HG02885 (cell line): ENCODE results near the gene NTM.
A peak's percentile ranks its signal among the peaks of the same experiment; 100 is the strongest.

Experiments used
- ATAC-seq: cut with Tn5 transposase; IDR thresholded peaks from one replicate; pipeline ENCODE4 v1.9.1; 2021; ENCODE audit warnings: mild to moderate bottlenecking; ENCODE audit not compliant: unreplicated experiment, poor library complexity

The NTM gene

DNA sequence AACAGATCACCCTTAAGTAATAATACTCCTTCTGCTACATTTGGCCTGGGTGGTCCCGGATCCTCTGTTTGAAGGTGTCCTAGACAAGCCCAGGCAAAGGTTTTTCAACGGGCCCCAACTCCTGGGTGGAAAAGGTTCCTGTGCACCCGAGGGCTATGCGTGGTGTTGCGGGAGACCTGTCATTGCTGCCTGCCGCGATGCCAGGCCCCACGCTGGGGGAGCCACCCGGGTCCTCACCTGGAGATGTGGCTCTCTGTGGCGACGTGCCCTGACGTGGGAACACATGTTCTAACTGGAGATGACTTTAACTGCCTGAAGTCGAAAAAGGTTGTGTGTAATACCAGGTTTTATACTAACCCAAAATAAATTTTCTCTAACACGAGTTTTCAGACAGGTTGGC lies 467.1 kb downstream of the NTM start:
- ATAC-seq, result no peak

DNA sequence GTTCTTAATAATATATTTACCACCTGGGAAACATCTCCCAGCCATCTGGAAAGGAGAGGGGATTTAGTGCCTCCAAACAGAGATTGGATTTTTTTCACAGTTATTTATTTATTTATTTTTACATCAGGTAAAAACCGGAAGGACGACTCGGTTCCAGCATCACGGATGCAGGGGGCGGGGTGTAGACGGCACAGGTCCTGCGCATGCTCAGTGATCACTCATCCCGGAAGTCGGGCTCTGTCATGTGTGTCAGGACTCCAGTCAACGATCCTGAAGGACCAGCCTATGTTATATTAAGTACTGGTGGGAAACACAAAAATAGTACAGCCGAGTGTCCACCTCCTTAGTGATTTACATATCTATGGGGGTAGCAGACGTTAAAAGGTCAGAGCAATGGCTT lies 467.6 kb downstream of the NTM start:
- ATAC-seq, result no peak

GRCh38 chr11:131839326-131839725 lies 468.9 kb downstream of the NTM start:
- ATAC-seq, result no peak

GRCh38 chr11:131840545-131840944 lies 470.1 kb downstream of the NTM start:
- ATAC-seq, result no peak

DNA sequence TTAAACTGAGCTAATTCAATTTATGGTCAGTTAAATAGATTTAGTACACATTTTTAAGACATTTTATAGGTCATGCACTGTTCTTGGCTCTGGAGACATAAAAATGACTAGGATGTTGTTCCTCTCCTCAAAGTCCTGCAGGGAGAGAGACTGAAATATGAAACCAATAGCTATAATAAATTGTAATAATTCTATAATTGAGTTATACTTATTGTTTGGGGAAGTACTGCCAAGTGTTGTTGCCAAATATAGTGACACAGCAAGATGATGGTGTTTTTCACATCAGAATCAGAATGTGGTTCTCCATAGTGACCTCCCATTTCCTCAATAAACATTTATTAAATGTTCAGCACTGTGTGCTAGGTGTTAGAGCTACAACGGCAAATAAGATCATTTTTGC lies 470.6 kb downstream of the NTM start:
- ATAC-seq, result no peak

DNA sequence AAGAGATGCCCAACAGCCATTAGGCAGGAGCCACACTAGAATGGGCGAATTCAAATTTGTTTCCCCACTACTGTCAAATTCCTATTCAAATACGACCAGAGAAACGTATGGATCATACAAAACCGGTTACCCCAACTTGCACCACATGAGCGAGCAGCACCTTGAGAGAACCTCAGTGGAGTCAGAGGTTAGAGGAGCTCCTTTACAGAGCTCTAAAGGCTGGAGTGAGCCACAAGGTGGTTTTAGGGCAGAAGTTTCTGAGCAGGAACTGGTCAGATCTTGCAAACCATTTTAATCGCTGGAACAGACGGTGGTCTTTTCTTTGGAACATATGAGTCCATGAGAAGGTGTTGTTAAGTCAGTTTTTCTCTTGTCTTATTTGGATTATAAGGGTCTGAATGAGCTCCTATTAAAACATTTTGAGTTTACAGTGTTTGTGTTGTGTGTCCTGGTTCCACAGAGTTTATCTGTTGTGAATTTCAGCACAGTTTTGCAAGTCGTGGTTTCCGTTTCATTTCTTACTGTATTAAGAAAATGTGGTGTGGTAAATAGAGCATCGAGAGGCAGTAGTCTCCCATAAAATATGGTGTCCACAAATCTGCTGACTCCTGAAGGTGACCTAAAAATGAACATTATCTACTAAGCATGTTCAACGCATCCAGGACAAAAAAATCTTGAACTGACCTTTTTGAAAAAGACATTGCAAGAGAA lies 471.7 kb downstream of the NTM start:
- no peak for ATAC-seq

- ATAC-seq, result no peak
These were observed 474.8 kb downstream of the NTM start for GRCh38 chr11:131845255-131845654.

DNA sequence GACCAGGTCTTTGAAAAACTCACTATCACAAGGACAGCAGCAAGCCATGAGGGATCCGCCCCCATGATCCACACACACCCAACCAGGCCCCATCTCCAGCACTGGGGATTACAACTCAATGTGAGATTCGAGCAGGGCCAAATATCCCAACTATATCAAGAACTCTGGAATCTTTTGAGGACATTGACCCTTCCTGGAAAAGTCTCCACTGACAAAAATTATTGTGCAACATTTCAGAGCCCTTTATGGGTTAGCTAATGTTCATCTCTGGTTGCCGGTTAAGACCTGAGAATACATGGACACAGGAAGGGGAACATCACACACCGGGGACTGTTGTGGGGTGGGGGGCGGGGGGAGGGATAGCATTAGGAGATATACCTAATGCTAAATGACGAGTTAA lies 479.1 kb downstream of the NTM start:
- no peak for ATAC-seq

DNA sequence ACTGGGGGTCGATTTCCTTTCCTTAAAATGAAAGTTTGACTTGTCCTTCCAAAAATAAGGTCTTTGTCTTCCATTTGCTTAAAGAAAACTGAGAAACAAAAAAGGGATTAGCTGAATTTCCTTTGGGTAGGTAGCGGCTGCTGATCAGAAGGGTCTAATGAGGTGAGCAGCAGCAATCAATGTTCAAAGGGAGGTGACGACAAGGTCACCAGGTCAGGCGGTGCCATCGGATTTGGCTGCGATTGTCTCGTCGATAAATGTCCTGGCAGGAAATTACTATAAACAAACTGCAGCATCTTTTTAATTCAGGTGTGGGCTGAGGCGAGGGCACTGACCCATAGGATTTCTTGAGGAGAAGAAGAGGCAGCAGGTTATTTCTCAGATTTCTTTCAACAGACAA lies 480.1 kb downstream of the NTM start:
- ATAC-seq, result no peak

DNA sequence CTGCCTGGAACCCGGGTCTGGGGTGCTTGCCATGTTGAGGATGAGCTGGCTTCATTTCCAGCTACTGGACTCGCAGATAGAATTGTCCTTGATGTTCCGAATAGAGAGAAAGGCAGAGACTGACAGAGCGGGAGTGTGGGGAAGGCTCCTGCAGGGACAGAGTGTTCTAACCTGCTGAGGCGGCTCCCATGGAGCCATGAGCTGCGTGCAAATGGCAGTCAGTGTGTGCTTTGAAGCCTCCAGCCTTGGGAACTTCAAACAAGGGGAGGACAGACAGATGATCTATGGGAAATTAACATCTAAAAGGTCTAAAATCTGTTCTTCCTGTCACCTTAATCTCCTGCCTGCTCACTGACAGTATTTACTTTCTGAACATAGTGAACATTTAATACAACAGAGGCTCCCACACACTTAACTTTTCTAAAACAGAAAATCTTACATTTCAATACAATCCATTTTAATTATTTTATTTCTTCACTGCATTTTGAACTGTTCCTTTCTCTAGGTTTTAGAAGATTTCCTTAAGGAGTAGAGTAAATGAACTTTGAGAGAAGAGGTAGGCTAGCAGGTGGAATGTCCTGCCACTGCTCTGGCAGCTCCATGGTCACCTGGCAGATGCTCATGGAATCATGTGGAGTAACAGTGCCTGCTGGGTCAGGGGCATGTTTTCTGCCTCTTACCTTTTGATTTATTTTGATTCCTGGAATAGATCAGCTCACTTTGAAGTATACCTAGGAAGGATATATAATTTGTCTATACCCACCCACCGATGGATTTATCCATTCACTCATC lies 481.7 kb downstream of the NTM start:
- no peak for ATAC-seq

DNA sequence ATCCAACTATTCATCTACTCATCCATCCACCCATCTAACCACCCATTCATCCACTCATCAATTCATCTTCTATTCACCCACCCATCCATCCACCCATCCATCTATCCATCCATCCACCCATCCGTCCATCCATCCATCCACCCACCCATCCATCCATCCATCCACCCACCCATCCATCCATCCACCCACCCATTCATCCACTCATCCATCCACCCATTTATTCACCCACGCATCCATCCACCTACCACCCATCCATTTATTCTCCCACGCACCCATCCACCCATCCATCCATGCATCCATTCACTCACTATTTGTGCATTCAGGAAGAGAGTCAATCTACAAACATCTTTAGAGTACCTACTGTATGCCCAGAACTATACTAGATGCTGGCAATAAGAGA lies 482.3 kb downstream of the NTM start:
- no peak for ATAC-seq

GRCh38 chr11:131854391-131854790 lies 484.0 kb downstream of the NTM start:
- ATAC-seq, result no peak

- ATAC-seq, result no peak
These were observed 484.9 kb downstream of the NTM start for GRCh38 chr11:131855320-131855719.

DNA sequence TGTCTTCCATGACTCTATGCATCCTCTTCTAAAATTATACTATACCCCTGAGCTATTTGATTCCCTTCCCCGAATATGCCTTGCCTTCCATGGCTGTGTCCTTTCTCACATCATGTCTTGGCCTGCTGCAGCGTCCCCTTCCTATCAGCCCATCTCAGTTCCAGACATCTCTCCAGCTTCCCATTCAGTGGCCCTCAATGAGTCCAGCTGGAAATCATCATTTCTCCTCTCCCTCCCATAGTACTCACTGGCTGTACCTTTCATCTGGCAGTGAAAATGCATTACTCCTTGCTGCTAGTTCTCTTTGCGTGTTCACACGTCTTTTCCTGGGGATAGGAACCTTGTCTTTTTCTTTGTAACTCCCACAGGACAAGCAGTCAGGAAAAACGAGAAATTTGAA lies 486.8 kb downstream of the NTM start:
- ATAC-seq, result no peak

DNA sequence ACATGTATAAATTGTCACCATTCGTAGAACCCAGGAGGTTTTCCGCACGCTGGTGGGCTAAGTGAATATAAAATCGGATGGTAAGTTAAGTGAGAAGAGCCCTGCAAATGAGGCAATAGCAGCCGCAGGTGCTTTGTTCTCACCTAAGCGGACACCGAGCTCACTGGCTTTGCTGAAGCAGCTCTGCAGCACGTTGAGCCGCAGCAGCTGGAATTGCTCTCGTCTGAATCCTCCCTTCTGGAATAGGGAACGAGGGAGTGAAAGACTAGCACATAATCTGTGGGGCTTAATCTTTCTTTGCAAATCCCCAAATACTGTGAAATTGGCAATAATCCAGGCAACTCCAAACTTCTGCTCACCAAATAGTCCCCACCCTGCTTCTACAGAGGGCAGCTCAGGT lies 488.1 kb downstream of the NTM start:
- no peak for ATAC-seq

- no peak for ATAC-seq
These were observed 489.3 kb downstream of the NTM start for GRCh38 chr11:131859538-131860210.

DNA sequence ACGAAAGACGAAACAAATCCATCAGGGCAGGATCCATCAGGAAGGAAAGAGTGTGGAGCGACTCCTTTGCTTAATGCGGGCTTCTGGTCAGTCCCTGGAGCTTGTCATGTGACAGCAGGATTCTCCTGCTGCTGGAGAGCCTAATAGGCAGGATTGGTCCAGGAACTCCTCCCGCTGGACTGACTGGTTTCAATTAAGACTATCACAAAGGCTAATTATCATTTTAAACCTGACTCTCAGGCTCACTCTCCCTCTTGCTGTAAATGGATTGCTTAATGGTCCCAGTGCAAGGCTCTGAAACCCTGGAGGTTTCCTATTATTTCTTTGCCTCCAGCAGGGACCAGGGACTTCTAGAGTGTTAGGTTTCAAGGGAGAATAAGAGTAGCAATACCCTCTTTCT lies 493.8 kb downstream of the NTM start:
- no peak for ATAC-seq

DNA sequence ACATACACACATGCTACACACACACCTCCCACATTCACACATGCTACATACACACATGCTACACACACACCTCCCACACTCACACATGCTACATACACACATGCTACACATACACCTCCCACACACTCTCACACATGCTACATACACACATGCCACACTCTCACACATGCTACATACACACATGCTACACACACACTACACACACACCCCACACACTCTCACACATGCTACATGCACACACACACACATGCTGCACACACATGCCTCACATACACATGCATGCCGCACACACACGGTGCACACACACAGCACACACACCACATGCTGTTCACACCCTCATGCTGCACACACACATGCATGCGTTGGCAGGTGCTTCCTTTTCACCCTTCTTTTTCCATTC lies 495.4 kb downstream of the NTM start:
- ATAC-seq, result no peak

- no peak for ATAC-seq
These were observed 496.4 kb downstream of the NTM start for GRCh38 chr11:131866535-131867400.

GRCh38 chr11:131867457-131868257 lies 497.2 kb downstream of the NTM start:
- ATAC-seq, result peak; percentile 77
